COLO668 (cell line): ENCODE results near the gene LCE3B.

Experiments used
- DNase-seq: peaks from one replicate; lab custom pipeline; 2025; ENCODE audit not compliant: unreplicated experiment; lab: John Stamatoyannopoulos, UW

The LCE3B gene

GRCh38 chr1:152657677-152658076 is 44.1 kb downstream of the LCE3B start:
- DNase-seq, result no peak

GRCh38 chr1:152658649-152659048 is 45.0 kb downstream of the LCE3B start:
- DNase-seq, result no peak

- DNase-seq, result no peak
Observed at GRCh38 chr1:152663098-152663497, 49.5 kb downstream of the LCE3B start, which contains the start of gene LCE2D. TSS of gene LCE2D (plus strand) at chr1:152663380. CDS start at chr1:152664106, 726 bp downstream.
